ENCODE measurements around the gene NFIB.

NFIB gene

GRCh38 chr9:14345354-14346230 lies 31.7 kb upstream of the NFIB start:
- TF ChIP-seq CTCF (IDR thresholded peaks at IDR 0.05; ENCODE audit: insufficient read depth, low read depth, low read length, missing control alignments), result no peak
- no peak for DNase-seq (ENCODE audit: low read depth)

GRCh38 chr9:14344941-14345353 lies 31.0 kb upstream of the NFIB start:
- no peak overlapping the region for H3K4me3 ChIP-seq (ENCODE audit: low read depth, low read length)
- no peak for TF ChIP-seq CTCF (IDR thresholded peaks at IDR 0.05; ENCODE audit: insufficient read depth, low read depth, low read length, missing control alignments)
- DNase-seq (ENCODE audit: low read depth), result no peak

More at GRCh38 chr9:14345354-14346230, 31.7 kb upstream of the NFIB start:
- H3K4me3 ChIP-seq (ENCODE audit: low read depth, low read length), result no peak overlapping the region

- no peak for DNase-seq (ENCODE audit: low read depth)
- TF ChIP-seq CTCF (IDR thresholded peaks at IDR 0.05; ENCODE audit: insufficient read depth, low read depth, low read length, missing control alignments), result no peak
- H3K4me3 ChIP-seq (ENCODE audit: low read depth, low read length), result no peak overlapping the region
These were observed 30.1 kb upstream of the NFIB start for GRCh38 chr9:14344053-14344524.

GRCh38 chr9:14343261-14344031 lies 29.5 kb upstream of the NFIB start:
- no peak for DNase-seq (ENCODE audit: low read depth)
- H3K4me3 ChIP-seq (ENCODE audit: low read depth, low read length), result no peak overlapping the region
- TF ChIP-seq CTCF (IDR thresholded peaks at IDR 0.05; ENCODE audit: insufficient read depth, low read depth, low read length, missing control alignments), result no peak

- TF ChIP-seq CTCF (IDR thresholded peaks at IDR 0.05; ENCODE audit: insufficient read depth, low read depth, low read length, missing control alignments), result no peak
- no peak for DNase-seq (ENCODE audit: low read depth)
- H3K4me3 ChIP-seq (ENCODE audit: low read depth, low read length), result no peak overlapping the region
These were observed 28.8 kb upstream of the NFIB start for GRCh38 chr9:14342736-14343135.

- TF ChIP-seq CTCF (IDR thresholded peaks at IDR 0.05; ENCODE audit: insufficient read depth, low read depth, low read length, missing control alignments), result no peak
These were observed 27.6 kb upstream of the NFIB start for GRCh38 chr9:14341437-14342122.

More at GRCh38 chr9:14341437-14342122, 27.6 kb upstream of the NFIB start:
- no peak overlapping the region for H3K4me3 ChIP-seq (ENCODE audit: low read depth, low read length)
- DNase-seq (ENCODE audit: low read depth), result no peak
